Measurements from ENCODE around the gene PSMA1.

DNA sequence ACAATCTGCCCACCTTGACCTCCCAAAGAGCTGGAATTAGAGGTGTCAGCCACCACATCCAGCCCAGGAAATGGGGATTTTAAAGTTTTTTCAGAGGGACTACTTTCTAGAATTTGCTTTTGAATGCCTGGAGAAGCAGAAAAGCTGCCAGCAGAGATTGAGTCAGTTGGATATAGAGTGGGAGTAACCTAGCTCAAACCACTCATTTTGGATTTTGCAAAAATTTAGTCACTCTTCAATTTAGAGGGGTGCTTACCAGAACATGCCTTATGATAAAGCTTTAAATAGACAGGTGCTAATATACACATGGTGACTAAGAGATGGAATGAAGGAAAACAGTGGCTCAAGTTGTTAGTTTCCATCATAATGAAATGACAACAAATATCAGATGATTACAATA is 26.5 kb upstream of the PSMA1 start:
- TF ChIP-seq POLR2A (IDR thresholded peaks at IDR 0.05) = no peak
- TF ChIP-seq CTCF (IDR thresholded peaks at IDR 0.05) = no peak

Data from right lobe of liver (tissue), 4 donors.